Measurements from ENCODE around the gene ABHD8. TPM values are rescaled to one million over a fixed set of nuclear protein-coding genes. Genes with fewer than 3 reads are reported as not detected.

ABHD8 gene
- total and polyA plus RNA-seq, 2 experiments from 2014 or later = 5.5 to 16.5 TPM

- no peaks in the 10 kb centered on the region for H3K27me3 ChIP-seq (ENCODE audit: insufficient read depth)
Measured at GRCh38 chr19:17275441-17276175, 27.6 kb downstream of the ABHD8 start.

More at GRCh38 chr19:17275441-17276175, 27.6 kb downstream of the ABHD8 start:
- Histone ChIP-seq H3K4me3 (no peak overlapping the region), H3F3A (replicated peaks; ENCODE audit: low read depth) (peaks cover 15% of the 10 kb centered on the region), H4K20me1 (replicated peaks; ENCODE audit: insufficient read depth) (no peaks in the 10 kb centered on the region), H3K4me2 (no peak overlapping the region), H3K36me3 (ENCODE audit: insufficient read depth) (peaks cover 12% of the 10 kb centered on the region), H3K4me1 (ENCODE audit: insufficient read depth) (no peaks in the 10 kb centered on the region), H3K9me2 (ENCODE audit: insufficient read depth) (no peaks in the 10 kb centered on the region), H3K27ac (ENCODE audit: low read depth) (no peak overlapping the region), H3K79me2 (replicated peaks; ENCODE audit: insufficient read depth) (no peaks in the 10 kb centered on the region), H2AFZ (no peak overlapping the region)
- ATAC-seq = no peak
- TF ChIP-seq ZNF114 (CRISPR knock-in tag; IDR thresholded peaks at IDR 0.05) (no peak), ZNF331 (CRISPR knock-in tag; IDR thresholded peaks at IDR 0.05; ENCODE audit: low read depth) (no peak), STAT1 (IDR thresholded peaks at IDR 0.05; ENCODE audit: unreplicated experiment) (no peak), POLR2AphosphoS5 (IDR thresholded peaks at IDR 0.05; ENCODE audit: low read depth) (no peak), EZH2phosphoT487 (IDR thresholded peaks at IDR 0.05; ENCODE audit: unreplicated experiment) (no peak), CREB1 (CRISPR knock-in tag; IDR thresholded peaks at IDR 0.05; ENCODE audit: low read depth) (no peak), REST (IDR thresholded peaks at IDR 0.05; ENCODE audit: unreplicated experiment) (no peak), CTCF (conservative IDR thresholded peaks at IDR 0.05; ENCODE audit: low read depth in 2 of 2) (no peak), ETS1 (IDR thresholded peaks at IDR 0.05) (no peak), JUNB (IDR thresholded peaks at IDR 0.05; ENCODE audit: unreplicated experiment) (no peak), EZH2 (IDR thresholded peaks at IDR 0.05; ENCODE audit: low read depth, unreplicated experiment) (no peak), NANOG (IDR thresholded peaks at IDR 0.05; ENCODE audit: borderline replicate concordance) (no peak), ZNF462 (CRISPR knock-in tag; IDR thresholded peaks at IDR 0.05) (no peak)
- DNase-seq (ENCODE audit: low spot score) = no peak
- Mint-ChIP-seq H3K4me1 (no peaks in the 10 kb centered on the region), H3K9me3 (no peaks in the 10 kb centered on the region), H3K27ac (no peak overlapping the region), H3K36me3 (ENCODE audit: low read depth) (peaks cover 62% of the 10 kb centered on the region), H3K27me3 (ENCODE audit: insufficient read depth, low read depth, poor library complexity) (peaks cover 9% of the 10 kb centered on the region), H3K4me3 (no peak overlapping the region)
